GM12865 (cell line): Measurements from ENCODE around the gene NT5DC2.

ENCODE experiments used
- DNase-seq: peaks from one replicate; pipeline ENCODE4 v3.0.0; 2010; ENCODE audit warnings: low read depth
- H3K4me3 ChIP-seq: 2 replicates; pipeline ENCODE4 v1.5.1; 2011; ENCODE audit warnings: mild to moderate bottlenecking, low read depth, low read length, control low read depth
- TF ChIP-seq, protein P1 (sequence below): IDR thresholded peaks from 2 replicates; pipeline ENCODE4 v1.5.1; 2011; ENCODE audit warnings: low read length, control low read depth, low read depth, inconsistent platforms; ENCODE audit not compliant: insufficient read depth; ENCODE audit errors: missing control alignments

The NT5DC2 gene

DNA sequence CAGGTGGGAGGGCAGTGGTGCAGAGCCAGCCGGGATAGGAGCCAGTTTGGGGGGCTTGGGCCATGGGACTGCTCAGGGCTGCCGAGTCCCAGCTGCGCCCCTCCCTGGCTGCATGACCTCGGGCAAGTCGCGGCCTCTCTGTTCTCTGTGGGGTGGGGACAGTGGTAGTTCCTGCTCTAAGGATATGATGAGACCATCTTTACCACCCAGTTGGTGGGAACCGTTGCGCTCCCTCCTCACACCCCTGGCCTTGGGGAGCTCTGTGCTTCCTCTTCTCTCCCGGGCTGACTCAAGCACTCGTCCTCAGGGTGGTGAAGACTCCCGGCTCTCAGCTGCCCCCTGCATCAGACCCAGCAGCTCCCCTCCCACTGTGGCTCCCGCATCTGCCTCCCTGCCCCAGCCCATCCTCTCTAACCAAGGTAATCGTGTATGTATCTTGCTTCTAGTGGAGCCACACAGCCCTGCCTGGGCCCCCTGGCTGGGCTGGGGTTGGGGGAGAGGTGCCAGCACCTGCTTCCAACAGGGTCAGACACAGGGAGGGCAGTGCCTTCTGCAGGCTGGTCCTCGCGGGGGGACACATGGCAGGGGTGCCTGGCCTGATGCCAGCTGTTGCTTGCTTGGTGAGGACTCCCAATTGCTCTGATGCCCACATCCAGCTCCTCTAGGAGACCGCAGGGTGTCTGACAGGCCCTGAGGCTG is 53.6 kb downstream of the NT5DC2 start:
- DNase-seq: no peak
- TF ChIP-seq, protein P1, sequence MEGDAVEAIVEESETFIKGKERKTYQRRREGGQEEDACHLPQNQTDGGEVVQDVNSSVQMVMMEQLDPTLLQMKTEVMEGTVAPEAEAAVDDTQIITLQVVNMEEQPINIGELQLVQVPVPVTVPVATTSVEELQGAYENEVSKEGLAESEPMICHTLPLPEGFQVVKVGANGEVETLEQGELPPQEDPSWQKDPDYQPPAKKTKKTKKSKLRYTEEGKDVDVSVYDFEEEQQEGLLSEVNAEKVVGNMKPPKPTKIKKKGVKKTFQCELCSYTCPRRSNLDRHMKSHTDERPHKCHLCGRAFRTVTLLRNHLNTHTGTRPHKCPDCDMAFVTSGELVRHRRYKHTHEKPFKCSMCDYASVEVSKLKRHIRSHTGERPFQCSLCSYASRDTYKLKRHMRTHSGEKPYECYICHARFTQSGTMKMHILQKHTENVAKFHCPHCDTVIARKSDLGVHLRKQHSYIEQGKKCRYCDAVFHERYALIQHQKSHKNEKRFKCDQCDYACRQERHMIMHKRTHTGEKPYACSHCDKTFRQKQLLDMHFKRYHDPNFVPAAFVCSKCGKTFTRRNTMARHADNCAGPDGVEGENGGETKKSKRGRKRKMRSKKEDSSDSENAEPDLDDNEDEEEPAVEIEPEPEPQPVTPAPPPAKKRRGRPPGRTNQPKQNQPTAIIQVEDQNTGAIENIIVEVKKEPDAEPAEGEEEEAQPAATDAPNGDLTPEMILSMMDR: no peak
- H3K4me3 ChIP-seq: no peak overlapping the region

DNA sequence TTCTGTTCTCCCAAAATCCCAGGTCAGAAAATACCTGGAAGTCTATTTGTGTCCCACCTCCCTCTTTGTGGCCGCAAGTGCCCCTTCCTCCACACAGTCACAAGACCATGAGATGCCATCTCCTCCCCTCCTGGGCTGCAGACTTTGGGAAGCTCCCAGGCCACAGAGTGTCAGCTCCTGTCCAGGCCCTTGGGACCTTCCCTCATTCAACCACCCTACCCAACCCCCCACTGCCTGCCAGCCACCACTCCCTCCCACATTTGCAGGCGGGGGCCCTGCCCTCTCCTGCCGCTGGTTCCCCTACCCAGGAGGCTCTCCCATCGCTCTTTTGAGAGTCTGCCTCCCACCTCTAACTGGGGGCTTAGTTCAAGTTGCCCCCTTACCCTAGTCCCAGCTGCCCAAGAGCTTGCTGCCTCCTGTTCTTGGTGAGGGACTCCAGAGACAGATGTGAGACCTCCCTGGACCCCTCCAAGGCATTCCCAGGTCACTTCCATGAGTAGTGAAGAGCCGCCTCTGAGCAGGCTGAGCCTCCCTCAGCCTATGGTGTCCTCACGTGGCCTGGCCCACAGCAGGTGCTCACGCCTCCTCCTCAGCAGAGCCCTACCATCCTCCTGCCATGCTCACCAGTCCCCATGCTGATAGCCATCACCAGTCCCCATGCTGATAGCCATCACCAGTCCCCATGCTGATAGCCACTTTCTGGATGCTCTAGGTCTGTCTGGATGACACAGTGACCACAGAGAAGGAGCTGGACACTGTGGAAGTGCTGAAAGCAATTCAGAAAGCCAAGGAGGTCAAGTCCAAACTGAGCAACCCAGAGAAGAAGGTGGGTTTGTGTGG is 54.4 kb downstream of the NT5DC2 start:
- no peak overlapping the region for H3K4me3 ChIP-seq
- TF ChIP-seq, protein P1: no peak

GRCh38 chr3:52477796-52478095 is 55.9 kb downstream of the NT5DC2 start:
- H3K4me3 ChIP-seq: no peak overlapping the region
- TF ChIP-seq, protein P1: no peak
- no peak for DNase-seq

More for the DNA sequence above, 54.4 kb downstream of the NT5DC2 start:
- no peak for DNase-seq

DNA sequence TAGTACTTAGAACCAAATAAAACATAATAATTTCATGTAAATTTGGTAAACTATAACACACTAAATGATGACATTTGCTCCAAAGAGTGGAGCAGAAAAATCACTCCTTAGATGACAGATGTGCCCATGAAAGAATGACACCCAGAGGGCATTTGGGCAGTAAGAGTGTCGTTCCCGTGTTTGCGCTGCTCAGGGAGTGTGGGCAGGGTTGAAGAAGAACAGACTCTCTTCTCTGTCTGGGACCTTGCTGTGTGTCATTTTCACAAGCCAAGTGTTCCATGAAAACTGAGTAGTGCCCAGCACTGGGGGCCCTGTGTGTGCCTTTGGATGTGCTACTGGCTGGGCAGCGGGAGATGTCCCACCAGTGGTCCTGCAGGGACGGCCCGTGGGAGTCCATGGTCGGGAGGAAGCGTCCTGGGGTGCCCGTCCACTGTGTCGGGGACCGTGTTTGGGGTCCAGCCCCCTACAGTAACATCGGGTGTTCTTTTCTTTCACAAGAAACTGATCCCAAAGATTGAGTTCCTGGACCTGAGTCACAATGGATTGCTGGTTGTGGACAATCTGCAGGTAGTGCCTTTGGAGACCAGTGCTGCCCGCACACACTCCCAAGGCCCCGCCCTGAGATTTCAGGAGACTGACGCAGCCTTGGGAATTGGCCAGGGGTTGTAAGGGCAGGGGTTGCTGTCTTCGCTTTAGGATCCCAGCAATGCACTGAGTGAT is 56.4 kb downstream of the NT5DC2 start:
- no peak overlapping the region for H3K4me3 ChIP-seq
- TF ChIP-seq, protein P1: no peak
- no peak for DNase-seq
